ENCODE data around the gene TEX54.
"Not testable (repeated sequence)": the region's sequence is repeated elsewhere in the genome, so short reads cannot be mapped to it uniquely, and the experiment has no call there.

The TEX54 gene

GRCh38 chr11:62850911-62851806 lies 18.5 kb upstream of the TEX54 start:
- peak; percentile 8 for ATAC-seq
- DNase-seq, result peak; percentile 57
- H3K4me1 Mint-ChIP-seq, result peaks cover 48% of the 10 kb centered on the region
- H3K9me3 Mint-ChIP-seq, result no peaks in the 10 kb centered on the region
- H3K27ac Mint-ChIP-seq, result peak overlapping the region; percentile 99
- H3K27me3 Mint-ChIP-seq, result peaks cover 7% of the 10 kb centered on the region
- peak overlapping the region; percentile 95 for H3K4me3 Mint-ChIP-seq
- H3K36me3 Mint-ChIP-seq (ENCODE audit: low read depth), result peaks cover 49% of the 10 kb centered on the region

GRCh38 chr11:62847767-62848314 lies 15.2 kb upstream of the TEX54 start:
- no peaks in the 10 kb centered on the region for H3K27me3 Mint-ChIP-seq
- peaks cover 16% of the 10 kb centered on the region for H3K36me3 Mint-ChIP-seq (ENCODE audit: low read depth)
- peaks cover 21% of the 10 kb centered on the region for H3K4me1 Mint-ChIP-seq
- DNase-seq (no peak), ATAC-seq (no peak)
- peak overlapping the region; percentile 36 for H3K4me3 Mint-ChIP-seq
- no peaks in the 10 kb centered on the region for H3K9me3 Mint-ChIP-seq
- no peak overlapping the region for H3K27ac Mint-ChIP-seq

GRCh38 chr11:62846177-62846576 lies 13.5 kb upstream of the TEX54 start:
- no peaks in the 10 kb centered on the region for H3K27me3 Mint-ChIP-seq
- H3K4me1 Mint-ChIP-seq, result peaks cover 7% of the 10 kb centered on the region
- H3K27ac Mint-ChIP-seq, result no peak overlapping the region
- no peaks in the 10 kb centered on the region for H3K9me3 Mint-ChIP-seq
- no peaks in the 10 kb centered on the region for H3K36me3 Mint-ChIP-seq (ENCODE audit: low read depth)
- no peak for ATAC-seq
- H3K4me3 Mint-ChIP-seq, result no peak overlapping the region
- DNase-seq, result no peak

DNA sequence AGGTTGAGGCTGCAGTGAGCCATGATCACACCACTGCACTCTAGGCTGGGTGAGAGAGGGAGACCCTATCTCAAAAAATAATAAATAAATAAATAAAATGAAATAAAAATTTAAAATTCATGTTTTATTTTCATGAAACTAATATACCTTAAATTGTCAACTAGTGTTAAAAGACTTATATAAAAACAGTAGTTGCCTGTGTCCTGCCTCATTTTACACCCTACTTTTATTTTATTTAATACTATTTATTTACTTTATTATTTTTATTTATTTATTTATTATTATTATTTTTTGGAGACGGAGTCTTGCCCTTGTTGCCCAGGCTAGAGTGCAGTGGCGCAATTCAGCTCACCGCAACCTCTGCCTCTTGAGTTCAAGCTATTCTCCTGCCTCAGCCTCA lies 11.5 kb upstream of the TEX54 start:
- ATAC-seq, result no peak

DNA sequence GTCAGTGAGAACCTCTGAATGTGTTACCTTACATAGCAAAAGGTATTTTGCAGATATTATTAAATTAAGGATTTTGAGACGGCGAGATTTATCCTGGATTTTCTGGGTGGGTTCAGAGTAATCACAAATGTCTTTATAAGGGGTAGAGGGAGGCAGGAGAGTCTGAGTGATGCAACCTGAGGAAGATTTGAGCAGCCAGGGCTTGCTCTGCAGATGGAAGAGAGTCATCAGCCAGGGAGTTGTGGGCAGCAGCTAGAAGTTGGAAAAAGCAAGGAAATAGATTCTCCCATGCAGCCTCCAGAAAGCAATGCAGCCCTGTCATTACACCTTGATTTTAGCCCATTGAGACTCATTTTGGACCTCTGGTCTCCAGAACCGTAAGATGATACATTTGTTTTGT lies 10.8 kb upstream of the TEX54 start:
- Mint-ChIP-seq H3K4me1 (peaks cover 25% of the 10 kb centered on the region), H3K27me3 (no peaks in the 10 kb centered on the region), H3K27ac (peak overlapping the region; percentile 55), H3K4me3 (no peak overlapping the region), H3K36me3 (ENCODE audit: low read depth) (peaks cover 7% of the 10 kb centered on the region), H3K9me3 (no peaks in the 10 kb centered on the region)
- DNase-seq (no peak), ATAC-seq (no peak)

More for the DNA sequence above, 11.5 kb upstream of the TEX54 start:
- no peak overlapping the region for H3K4me3 Mint-ChIP-seq
- H3K27ac Mint-ChIP-seq, result no peak overlapping the region
- H3K36me3 Mint-ChIP-seq (ENCODE audit: low read depth), result peaks cover 3% of the 10 kb centered on the region
- DNase-seq, result no peak
- peaks cover 21% of the 10 kb centered on the region for H3K4me1 Mint-ChIP-seq
- H3K9me3 Mint-ChIP-seq, result no peaks in the 10 kb centered on the region
- H3K27me3 Mint-ChIP-seq, result no peaks in the 10 kb centered on the region

DNA sequence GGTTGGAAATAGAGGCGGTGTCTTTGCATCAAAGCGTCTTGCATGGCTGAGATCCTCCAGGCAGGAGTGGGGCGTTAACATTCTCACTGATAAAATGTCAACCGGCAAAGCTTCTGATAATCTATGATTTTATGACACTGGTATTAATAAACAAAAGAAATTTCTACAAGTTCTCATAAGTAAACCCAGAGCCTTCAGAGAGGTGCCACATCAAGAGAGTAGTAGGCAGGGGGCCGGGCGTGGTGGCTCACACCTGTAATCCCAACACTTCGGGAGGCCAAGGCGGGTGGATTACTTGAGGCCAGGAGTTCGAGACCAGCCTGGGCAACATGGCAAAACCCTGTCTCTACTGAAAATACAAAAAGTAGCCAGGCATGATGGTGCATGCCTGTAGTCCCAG lies 10.2 kb upstream of the TEX54 start:
- H3K27ac Mint-ChIP-seq; ATAC-seq; H3K4me3 Mint-ChIP-seq; DNase-seq; H3K36me3 Mint-ChIP-seq (ENCODE audit: low read depth); H3K27me3 Mint-ChIP-seq; H3K9me3 Mint-ChIP-seq: not testable (repeated sequence)
- H3K4me1 Mint-ChIP-seq, result peaks cover 25% of the 10 kb centered on the region

DNA sequence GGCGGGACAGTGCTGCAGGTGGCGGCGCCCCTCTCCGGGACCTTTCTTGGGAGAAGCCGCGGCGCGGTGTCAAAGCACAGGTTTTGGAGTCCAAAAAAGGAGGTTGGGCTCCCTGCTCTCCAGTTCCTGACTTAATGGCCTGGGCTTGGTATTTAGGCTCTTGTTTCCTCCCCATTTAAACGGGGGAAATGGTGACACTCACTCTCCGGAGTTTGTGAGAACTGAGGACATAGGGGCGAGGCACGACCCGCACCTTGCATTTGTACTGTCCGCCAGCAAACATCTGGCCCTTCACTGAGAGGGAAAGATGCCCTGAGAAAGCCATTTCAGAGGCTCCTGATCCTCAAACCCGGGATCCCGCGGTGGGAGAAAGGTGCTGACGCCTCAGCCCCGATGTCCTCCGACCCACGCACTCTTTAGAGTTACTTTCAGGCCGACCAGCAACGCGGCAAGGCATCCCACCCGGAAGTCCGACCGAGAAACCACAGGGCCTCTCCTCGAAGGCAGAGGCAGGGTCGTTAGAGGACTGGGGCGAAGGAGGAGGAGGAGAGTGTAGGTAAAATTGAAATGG lies 9.6 kb upstream of the TEX54 start:
- H3K27me3 Mint-ChIP-seq, result no peaks in the 10 kb centered on the region
- no peak for ATAC-seq
- H3K9me3 Mint-ChIP-seq, result no peaks in the 10 kb centered on the region
- H3K36me3 Mint-ChIP-seq (ENCODE audit: low read depth), result peaks cover 13% of the 10 kb centered on the region
- no peak overlapping the region for H3K27ac Mint-ChIP-seq
- peak; percentile 67 for DNase-seq
- peaks cover 30% of the 10 kb centered on the region for H3K4me1 Mint-ChIP-seq
- H3K4me3 Mint-ChIP-seq, result no peak overlapping the region

DNA sequence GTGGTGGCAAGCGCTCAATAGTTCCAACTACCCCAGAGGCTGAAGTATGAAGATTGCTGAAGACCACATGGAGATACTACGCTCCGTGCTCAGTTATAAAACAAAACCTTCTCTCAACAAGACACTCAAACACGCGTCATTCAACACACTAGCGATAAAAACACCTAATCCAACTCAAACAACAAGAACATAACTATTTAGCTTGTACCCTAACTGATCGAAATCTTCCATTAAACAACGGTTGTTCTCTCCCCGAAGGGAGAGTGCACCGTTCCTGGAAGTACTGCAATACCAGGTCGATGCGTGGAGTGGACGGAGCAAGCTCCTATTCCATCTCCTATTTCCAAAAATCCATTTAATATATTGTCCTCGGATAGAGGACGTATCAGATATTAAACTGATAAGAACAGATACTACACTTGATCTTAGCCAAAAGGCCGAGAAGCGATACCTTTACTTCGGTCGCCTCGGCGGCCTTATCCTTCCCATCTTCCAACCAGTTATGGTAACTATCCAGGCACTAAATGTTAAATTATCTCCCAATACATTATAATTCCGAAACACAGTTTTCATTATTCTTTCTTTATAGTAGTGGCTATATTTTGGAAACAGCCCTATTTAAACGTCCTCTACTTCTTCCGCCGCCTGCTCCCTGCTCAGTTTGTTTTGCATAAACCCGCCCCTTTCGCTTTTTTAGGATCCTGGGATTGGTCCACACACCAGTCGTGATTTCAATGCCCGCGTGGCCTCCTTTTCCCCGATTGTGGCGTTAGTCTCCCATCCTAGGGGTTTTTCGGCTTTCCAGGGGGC lies 8.9 kb upstream of the TEX54 start:
- H3K36me3 Mint-ChIP-seq (ENCODE audit: low read depth), result peaks cover 16% of the 10 kb centered on the region
- H3K4me1 Mint-ChIP-seq, result peaks cover 35% of the 10 kb centered on the region
- H3K4me3 Mint-ChIP-seq, result no peak overlapping the region
- H3K27ac Mint-ChIP-seq, result no peak overlapping the region
- no peaks in the 10 kb centered on the region for H3K27me3 Mint-ChIP-seq
- no peaks in the 10 kb centered on the region for H3K9me3 Mint-ChIP-seq
- peak; percentile 78 for DNase-seq
- peak; percentile 84 for ATAC-seq

DNA sequence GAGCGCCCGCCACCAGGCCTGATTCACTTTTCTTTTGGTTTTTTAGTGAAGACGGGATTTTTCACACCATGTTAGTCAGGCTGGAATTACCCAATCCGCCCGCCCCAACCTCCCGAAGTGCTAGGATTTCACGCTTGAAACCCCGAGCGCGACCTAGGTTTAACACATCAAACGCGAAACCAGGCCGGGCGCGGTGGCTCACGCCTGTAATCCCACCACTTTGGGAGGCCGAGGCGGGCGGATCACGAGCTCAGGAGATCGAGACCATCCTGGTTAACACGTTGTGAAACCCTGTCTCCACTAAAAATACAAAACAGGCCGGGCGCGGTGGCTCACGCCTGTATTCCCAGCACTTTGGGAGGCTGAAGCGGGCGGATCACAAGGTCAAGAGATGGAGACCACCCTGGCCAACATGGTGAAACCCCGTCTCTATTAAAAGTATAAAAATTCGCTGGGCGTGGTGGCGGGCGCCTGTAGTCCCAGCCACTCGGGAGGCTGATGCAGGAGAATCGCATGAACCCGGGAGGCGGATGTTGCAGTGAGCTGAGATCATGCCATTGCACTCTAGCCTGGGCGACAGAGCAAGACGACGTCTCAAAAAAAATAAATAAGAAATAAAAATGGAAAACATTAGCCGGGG lies 8.2 kb upstream of the TEX54 start:
- Mint-ChIP-seq H3K36me3 (ENCODE audit: low read depth) (peaks cover 20% of the 10 kb centered on the region), H3K4me1 (peaks cover 38% of the 10 kb centered on the region)
- not testable (repeated sequence) for H3K4me3 Mint-ChIP-seq, H3K27me3 Mint-ChIP-seq, H3K27ac Mint-ChIP-seq, H3K9me3 Mint-ChIP-seq
- DNase-seq (peak; percentile 84), ATAC-seq (peak; percentile 12)

- peak; percentile 48 for ATAC-seq
- peaks cover 46% of the 10 kb centered on the region for H3K4me1 Mint-ChIP-seq
- H3K9me3 Mint-ChIP-seq, result no peaks in the 10 kb centered on the region
- no peak within 1 kb of the TSS for H3K4me3 Mint-ChIP-seq
- peaks cover 32% of the 10 kb centered on the region for H3K36me3 Mint-ChIP-seq (ENCODE audit: low read depth)
- H3K27ac Mint-ChIP-seq, result no peak within 1 kb of the TSS
- no peaks in the 10 kb centered on the region for H3K27me3 Mint-ChIP-seq
- DNase-seq, result peak; percentile 92
Observed at GRCh38 chr11:62839050-62839945, 6.7 kb upstream of the TEX54 start, which contains the start of gene WDR74. WDR74 (minus strand) TSS chr11:62839590; CDS start chr11:62839570, 20 bp downstream.

- Mint-ChIP-seq H3K4me3 (no peak overlapping the region), H3K36me3 (ENCODE audit: low read depth) (peaks cover 44% of the 10 kb centered on the region), H3K27ac (peak overlapping the region; percentile 71), H3K27me3 (no peaks in the 10 kb centered on the region), H3K4me1 (peaks cover 65% of the 10 kb centered on the region), H3K9me3 (no peaks in the 10 kb centered on the region)
- ATAC-seq, result no peak
- no peak for DNase-seq
Observed at GRCh38 chr11:62835336-62835735, 2.7 kb upstream of the TEX54 start.

DNA sequence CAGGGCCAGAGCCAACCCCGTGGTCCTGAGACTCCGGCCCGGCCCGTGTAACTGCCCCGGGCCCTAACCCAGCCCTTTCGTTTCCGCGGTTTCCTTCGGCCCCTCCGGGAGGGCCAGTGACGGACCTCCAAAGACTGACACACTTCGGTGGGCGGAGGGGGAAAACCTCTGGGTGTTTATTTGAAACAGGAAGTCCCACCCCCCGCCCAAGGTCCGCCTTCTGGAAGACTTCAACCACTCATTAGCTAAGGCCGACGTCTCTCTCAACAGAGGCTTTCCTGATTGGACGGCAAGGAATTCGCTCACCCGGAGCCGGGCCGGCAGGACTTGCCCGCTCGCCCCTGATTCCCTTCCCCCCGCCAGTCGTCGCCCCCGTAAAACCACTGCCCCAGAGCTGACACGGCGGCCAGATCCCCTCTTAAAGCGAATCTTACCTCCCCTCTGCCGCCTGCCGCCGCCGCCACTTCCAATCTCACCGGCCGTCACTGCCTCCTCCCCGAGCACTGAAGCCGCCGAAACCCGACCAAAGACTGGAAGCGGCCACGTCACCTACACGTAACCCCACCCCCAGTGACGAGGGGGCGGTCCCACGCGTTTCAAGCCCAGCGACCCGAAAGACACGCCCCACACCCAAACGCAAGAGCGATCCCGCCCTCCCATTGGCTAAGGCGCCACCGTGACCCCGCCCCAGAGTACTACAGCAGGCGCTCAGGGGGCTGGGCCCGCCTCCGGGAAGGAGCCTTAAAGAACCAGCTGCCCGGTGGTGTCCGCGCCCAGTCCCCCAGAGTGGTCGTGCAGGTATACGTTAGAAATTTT lies 913 bp downstream of the TEX54 start, which contains the start of gene STX5:
STX5 (minus strand) TSS at position 532 of the 816 bp plus-strand sequence. CDS start 808 bp downstream, outside the sequence.
- peaks cover 41% of the 10 kb centered on the region for H3K36me3 Mint-ChIP-seq (ENCODE audit: low read depth)
- DNase-seq (peak; percentile 100), ATAC-seq (peak; percentile 91)
- no peaks in the 10 kb centered on the region for H3K27me3 Mint-ChIP-seq
- peaks cover 47% of the 10 kb centered on the region for H3K4me1 Mint-ChIP-seq
- peak within 1 kb of the TSS; percentile 99 for H3K27ac Mint-ChIP-seq
- no peaks in the 10 kb centered on the region for H3K9me3 Mint-ChIP-seq
- peak within 1 kb of the TSS; percentile 98 for H3K4me3 Mint-ChIP-seq
